SK-N-DZ (cell line): Measurements from ENCODE around the gene MTHFD1.

Experiments used
- DNase-seq: peaks from one replicate; pipeline ENCODE4 v3.0.0-alpha.2; 2015; ENCODE audit warnings: low spot score

Gene MTHFD1

DNA sequence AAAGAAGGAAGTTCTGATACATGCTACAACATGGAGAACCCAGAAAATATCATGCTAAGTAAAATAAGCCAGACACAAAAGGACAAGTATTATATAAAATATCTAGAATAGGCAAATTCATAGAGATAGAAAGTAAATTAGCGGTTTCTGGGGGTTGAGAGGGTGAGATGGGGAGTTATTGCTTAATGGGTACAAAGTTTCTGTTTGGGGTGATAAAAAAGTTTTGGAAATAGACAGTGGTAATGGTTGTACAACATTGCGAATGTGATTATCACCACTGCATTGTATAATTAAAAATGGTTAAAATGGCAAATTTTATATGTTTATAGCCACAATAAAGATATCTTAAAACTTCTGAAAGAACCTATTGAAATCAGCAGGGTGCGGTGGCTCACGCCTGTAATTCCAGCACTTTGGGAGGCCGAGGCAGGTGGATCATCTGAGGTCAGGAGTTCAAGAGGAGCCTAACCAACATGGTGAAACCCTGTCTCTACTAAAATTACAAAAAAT, 100.5 kb downstream of the MTHFD1 start:
- DNase-seq: no peak

DNA sequence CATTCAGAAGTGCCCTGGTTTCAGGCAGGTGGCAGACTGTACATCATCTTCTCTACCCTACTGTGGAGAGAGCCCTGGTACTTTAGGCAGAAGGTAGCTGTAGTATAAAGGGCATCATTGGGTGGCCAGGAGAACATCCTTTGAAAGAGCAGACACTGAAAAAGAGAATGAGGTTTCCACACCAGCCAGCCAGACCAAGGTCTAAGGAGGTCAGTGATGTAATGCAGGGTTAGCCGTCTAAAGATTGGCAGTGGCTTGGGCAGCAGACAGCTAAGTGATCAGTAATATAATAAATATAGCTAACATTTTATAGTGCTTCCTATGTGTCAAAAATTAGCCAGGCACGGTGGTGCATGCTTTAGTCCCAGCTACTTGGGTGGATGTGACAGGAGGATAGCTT, 103.5 kb downstream of the MTHFD1 start:
- no peak for DNase-seq

DNA sequence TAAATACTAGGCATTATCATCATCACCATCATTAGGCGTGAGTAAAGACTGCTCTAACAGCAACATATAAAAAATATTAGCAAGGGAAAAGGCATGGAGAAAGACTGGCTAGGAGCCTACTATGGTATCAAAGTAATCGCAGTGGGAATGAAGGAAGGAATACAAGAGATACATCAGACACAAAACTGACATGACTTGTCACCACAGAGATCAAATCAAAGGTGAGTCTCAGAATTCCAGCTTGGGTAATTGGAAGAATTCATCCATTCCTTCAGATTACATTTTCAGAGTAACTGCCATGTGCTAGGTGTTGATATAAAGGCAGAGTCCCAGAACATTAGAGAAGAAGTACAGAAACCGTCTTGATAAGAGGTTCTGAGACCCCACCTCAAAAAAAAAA, 105.3 kb downstream of the MTHFD1 start:
- no peak for DNase-seq

GRCh38 chr14:64495252-64495651, 107.1 kb downstream of the MTHFD1 start:
- no peak for DNase-seq

DNA sequence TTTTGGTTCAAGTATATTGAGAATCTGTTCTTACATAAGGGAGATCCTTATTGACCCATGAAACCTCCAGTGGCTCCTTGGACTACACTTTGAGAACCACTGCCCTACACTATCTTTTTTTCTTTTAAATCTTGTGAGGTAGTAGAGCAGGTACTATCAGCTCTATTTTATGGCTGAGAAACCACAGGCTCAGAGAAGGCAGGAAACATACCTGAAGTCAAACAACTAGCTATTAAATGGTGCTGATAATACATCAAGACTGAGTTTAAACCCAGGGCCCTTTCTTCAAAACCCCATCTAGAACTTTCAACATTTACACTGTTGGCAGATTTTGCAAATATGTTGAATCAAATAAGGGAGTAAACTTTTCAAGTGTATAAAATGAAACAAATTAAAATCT, 108.6 kb downstream of the MTHFD1 start:
- DNase-seq: no peak

GRCh38 chr14:64500088-64500487, 111.9 kb downstream of the MTHFD1 start:
- DNase-seq: no peak

GRCh38 chr14:64501411-64502171, 113.4 kb downstream of the MTHFD1 start:
- DNase-seq: peak; percentile 72

DNA sequence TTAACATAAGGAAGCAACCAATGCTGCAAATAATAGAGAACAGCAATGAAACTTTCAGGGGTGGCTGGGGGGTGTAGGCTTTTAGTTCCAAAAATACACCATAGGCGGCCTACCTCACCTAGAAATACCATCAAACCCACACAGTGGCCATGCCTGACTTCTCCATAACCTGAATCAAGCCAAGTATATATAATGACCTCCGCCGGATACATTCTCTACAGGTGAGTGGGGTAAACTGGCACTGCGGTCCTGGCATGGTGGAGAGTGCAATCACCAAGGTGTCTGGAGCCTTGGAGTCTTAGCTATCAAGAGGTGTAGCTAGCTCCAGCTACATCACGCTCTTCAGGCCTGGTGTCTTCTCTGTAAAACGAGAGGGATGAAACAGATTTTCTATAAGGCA, 114.3 kb downstream of the MTHFD1 start:
- peak; percentile 16 for DNase-seq

- DNase-seq: peak; percentile 26
These were observed 114.8 kb downstream of the MTHFD1 start for GRCh38 chr14:64502887-64503433.

DNA sequence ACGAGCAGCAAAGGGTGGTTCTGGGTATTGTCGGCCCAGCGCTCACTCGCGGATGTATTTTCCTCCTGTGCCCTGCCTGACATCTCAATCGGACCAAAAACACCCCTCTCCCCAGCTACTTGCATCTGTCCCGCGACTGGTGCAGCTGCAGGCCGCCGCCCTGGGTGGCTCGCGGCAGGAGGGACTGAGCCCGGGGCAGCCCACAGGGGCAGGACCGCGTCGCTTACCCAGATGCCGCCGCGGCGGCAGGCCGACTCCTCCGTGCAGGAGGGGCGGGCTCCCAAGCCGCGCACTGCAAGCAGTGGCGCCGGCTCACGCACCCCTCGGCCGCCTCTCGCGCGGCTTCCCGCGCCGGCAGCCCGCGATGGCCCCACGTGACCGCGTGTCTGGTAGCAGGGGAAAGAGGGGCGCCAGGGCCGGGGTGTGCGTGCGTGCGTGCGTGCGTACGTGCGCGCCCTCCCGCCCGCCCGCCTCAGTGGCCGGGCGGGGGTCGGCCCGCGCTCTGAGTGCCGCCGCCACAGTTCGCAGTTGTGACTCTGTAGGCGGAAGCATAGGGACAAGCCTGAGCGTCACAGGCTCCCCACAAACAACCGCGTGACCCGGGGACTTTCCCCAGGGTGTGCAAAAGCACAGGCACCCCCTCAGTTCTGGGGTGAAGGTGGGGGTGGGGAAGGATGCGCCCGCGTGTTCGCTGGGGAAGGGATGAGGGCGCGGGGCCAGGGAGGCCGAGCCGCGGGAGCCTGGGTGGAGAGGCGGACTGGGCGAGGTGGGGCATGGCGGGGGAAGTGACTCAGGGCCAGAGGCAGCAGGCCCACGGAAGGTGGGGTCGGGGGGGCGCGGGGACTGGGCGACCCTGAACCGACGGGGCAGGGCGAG, 115.5 kb downstream of the MTHFD1 start, which contains the start of gene ZBTB25:
TSS of gene ZBTB25 (minus strand) at position 405 of the 876 bp plus-strand sequence. CDS start 13,305 bp downstream, outside the sequence.
- peak; percentile 95 for DNase-seq

DNA sequence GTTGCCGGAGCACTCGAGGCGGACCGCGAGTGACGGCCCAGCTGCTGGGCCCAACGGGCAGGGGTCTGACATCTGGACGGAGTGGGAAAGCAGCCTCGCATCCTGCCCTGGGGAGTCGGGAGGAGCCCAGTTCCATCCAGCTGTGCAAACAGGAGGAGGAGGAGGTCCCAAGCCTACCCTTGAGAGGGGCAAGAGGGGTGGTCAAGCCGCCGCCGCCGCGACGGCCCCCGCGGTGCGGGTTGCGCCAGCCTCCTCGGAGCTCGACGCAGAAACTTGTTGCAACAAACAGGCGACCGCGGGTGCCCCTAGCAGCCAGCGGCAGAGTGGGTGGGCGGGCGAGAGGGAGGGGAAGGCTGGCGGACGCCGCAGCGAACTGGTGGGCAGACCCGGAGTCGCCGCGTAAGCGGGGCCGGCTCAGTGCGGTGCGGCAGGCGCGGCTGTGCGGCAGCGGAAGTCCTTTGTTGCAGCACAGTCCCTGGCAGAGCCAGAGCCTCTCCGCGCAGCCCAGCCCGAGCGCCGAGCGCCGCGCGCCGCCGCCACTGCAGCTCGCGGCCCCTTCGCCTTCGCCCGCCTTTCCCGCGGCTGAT, 116.2 kb downstream of the MTHFD1 start, which contains the start of gene ZBTB1:
TSS of gene ZBTB1 (plus strand) at position 461 of the 587 bp plus-strand sequence. CDS start 16,735 bp downstream, outside the sequence.
- peak; percentile 73 for DNase-seq

- DNase-seq: peak; percentile 76
These were observed 117.0 kb downstream of the MTHFD1 start for GRCh38 chr14:64504897-64505794.

- DNase-seq: no peak
These were observed 118.6 kb downstream of the MTHFD1 start for GRCh38 chr14:64506721-64507120.

GRCh38 chr14:64507376-64508156, 119.4 kb downstream of the MTHFD1 start:
- no peak for DNase-seq

DNA sequence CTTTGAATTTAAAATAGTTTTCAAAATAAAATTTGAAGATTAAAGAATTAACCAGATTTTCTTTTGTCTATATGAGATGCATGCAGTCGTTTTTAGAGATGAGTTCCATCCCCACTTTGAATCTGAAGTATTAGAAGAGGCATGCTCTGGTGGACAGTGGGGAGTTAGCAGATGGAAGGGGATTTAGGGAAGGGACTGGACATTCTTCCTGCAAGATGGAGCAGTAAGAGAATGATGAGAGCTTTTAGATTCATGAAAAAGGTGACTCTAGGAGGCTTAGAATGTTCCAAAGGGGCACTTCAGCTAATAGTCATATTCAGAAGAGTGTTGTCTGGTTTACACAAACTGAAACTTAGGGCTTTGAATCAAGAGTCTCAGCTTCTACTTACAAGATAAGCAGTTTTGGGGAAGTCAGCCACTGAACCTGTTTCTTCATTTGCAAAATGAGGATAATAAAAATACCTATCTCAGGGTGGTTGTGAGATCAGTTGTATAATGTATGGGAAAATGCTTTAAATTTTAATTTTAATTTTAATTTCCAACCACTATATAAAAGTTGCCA, 120.1 kb downstream of the MTHFD1 start:
- DNase-seq: no peak

- no peak for DNase-seq
These were observed 120.9 kb downstream of the MTHFD1 start for GRCh38 chr14:64509036-64509435.
